Measurements from ENCODE around the gene KCNJ6. TPM values are rescaled to one million over a fixed set of nuclear protein-coding genes. Genes with fewer than 3 reads are reported as not detected.

Gene KCNJ6
- total RNA-seq, 1 experiment from 2014 or later: 0.05 TPM

DNA sequence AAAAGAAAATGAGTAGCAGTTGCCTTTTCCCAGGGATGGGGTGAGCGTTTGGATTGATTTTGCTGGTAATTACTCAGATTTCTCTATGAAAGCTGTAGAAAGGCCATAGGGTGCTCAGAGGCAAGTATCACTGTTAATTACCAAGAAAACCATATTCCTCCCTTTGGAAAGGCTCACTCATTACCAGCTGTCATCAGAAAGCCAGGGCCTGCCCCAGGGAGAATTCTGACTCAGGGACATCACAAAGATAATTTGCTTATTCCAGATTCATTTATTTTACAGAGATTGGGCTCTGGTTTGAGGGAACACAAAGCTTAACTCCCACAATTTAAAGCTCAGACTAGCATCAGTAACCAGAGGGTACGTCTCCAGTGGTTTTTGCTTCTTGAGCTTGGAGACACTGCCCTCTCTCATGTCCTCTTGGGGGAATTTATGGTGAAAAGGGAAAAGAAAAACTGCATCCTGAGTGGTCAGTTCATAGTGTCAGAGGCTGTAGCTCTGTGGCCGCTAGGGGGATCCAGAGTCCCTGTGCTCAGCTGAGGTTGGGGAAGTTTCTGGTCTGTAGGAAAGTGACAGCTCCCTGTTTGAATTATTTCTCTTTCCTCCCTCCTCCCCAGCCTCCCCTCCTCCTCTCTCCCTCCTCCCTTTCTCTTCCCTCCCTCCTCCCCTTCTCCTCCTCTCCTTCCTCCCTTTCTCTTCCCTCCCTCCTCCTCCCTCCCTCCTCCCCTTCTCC is 204.3 kb downstream of the KCNJ6 start:
- peak; percentile 68 for DNase-seq
- intact Hi-C loops (cut with micrococcal nuclease; ENCODE audit: unreplicated experiment): loop anchor here (5.0 kb wide), 3 partner anchors 45 to 645 kb away; no protein-coding TSS in a partner anchor
- Mint-ChIP-seq H3K27me3 (ENCODE audit: unreplicated experiment) (peaks cover 21% of the 10 kb centered on the region), H3K4me3 (ENCODE audit: low read depth, unreplicated experiment) (no peak overlapping the region), H3K4me1 (ENCODE audit: low read depth, unreplicated experiment) (no peaks in the 10 kb centered on the region), H3K9me3 (ENCODE audit: low read depth, unreplicated experiment) (no peaks in the 10 kb centered on the region), H3K36me3 (ENCODE audit: insufficient read depth, unreplicated experiment) (no peaks in the 10 kb centered on the region), H3K27ac (ENCODE audit: unreplicated experiment) (no peak overlapping the region)
- CTCF ChIA-PET: interaction anchor here (0.6 to 1.2 kb wide), 10 partner anchors 16 to 1829 kb away, joined by 3 to 11 read pairs (median 3); no protein-coding TSS in a partner anchor
- peak; percentile 71 for TF ChIP-seq CTCF (IDR thresholded peaks at IDR 0.05; ENCODE audit: unreplicated experiment)
- BruUV-seq (replicated peaks): no TSS peak

DNA sequence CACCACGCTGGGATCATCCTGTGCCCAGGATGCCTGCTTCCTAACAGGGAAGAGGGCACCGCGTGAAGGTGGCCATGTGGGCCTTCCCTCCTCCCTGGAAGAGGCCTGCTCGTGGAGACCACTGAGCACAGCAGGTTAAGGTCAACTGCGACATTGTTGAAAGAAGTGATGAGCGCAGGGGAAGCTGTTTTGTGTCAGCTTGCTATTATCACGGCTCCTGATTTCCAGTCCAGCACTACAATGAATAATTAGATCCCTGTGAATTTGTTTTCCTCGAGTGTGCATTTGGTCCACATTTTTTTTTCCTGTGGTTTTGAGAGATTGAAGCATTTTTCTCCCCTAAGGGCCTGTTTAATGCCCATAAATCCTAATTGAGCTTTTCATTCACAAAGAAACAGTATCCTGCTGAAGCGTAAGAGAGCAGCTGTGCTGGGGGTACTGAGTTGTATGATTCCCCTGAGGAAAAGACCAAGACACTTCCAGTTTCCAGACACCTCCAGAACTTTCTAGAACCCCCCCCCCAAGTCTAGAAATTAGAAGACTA is 204.9 kb downstream of the KCNJ6 start:
- intact Hi-C loops (cut with micrococcal nuclease; ENCODE audit: unreplicated experiment): loop anchor here (5.0 kb wide), 3 partner anchors 46 to 646 kb away; no protein-coding TSS in a partner anchor
- CTCF ChIA-PET: no interaction called here
- no peak for TF ChIP-seq CTCF (IDR thresholded peaks at IDR 0.05; ENCODE audit: unreplicated experiment)
- BruUV-seq (replicated peaks): no TSS peak
- DNase-seq: no peak
- peaks cover 15% of the 10 kb centered on the region for H3K27me3 Mint-ChIP-seq (ENCODE audit: unreplicated experiment)
- H3K4me3 Mint-ChIP-seq (ENCODE audit: low read depth, unreplicated experiment): no peak overlapping the region
- H3K36me3 Mint-ChIP-seq (ENCODE audit: insufficient read depth, unreplicated experiment): no peaks in the 10 kb centered on the region
- H3K9me3 Mint-ChIP-seq (ENCODE audit: low read depth, unreplicated experiment): no peaks in the 10 kb centered on the region
- H3K4me1 Mint-ChIP-seq (ENCODE audit: low read depth, unreplicated experiment): no peaks in the 10 kb centered on the region
- H3K27ac Mint-ChIP-seq (ENCODE audit: unreplicated experiment): no peak overlapping the region

DNA sequence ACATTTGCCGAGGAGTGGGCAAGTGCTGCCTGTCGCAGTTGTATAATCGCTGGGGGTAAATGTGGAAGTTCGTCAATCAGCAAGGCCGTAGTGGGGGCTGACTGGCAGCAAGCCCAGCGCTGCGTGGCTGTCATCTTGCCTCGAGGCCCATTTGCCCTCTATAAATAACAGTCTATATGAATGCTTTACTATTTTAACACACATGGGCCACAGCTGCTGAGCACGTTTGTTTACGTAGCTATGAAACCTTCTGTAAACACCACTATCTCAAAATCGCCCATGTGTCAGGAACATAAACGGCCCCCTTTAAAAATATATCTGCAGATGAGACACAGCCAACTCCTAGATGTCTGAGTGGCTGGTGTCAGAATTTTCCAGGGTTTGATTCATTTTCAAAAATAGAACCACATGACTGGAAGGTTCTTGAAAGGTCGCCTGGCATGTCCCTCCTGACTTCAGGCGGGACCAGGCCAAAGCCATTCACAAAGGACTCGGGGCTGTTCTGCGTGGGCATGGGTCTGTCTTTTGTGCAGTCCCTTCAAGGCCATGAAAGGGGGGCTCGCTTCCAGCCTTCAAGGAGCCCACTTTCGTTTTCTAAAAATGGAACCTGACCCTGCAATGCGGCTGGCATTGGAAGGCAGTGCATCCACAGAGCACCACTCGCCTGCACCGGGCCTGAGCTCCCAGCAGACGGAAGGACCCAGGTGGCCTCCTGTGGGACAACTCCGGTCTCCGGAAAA is 205.5 kb downstream of the KCNJ6 start:
- no peak overlapping the region for H3K27ac Mint-ChIP-seq (ENCODE audit: unreplicated experiment)
- no TSS peak for BruUV-seq (replicated peaks)

More for the DNA sequence above, 205.5 kb downstream of the KCNJ6 start:
- H3K4me1 Mint-ChIP-seq (ENCODE audit: low read depth, unreplicated experiment): no peaks in the 10 kb centered on the region
- CTCF ChIA-PET: interaction anchor here (0.6 to 1.0 kb wide), 3 partner anchors 40 to 248 kb away, joined by 3 to 4 read pairs (median 3); no protein-coding TSS in a partner anchor
- H3K4me3 Mint-ChIP-seq (ENCODE audit: low read depth, unreplicated experiment): no peak overlapping the region
- H3K9me3 Mint-ChIP-seq (ENCODE audit: low read depth, unreplicated experiment): no peaks in the 10 kb centered on the region
- TF ChIP-seq CTCF (IDR thresholded peaks at IDR 0.05; ENCODE audit: unreplicated experiment): no peak
- no peaks in the 10 kb centered on the region for H3K36me3 Mint-ChIP-seq (ENCODE audit: insufficient read depth, unreplicated experiment)
- intact Hi-C loops (cut with micrococcal nuclease; ENCODE audit: unreplicated experiment): loop anchor here (5.0 kb wide), 3 partner anchors 47 to 647 kb away; no protein-coding TSS in a partner anchor
- H3K27me3 Mint-ChIP-seq (ENCODE audit: unreplicated experiment): peaks cover 10% of the 10 kb centered on the region
- no peak for DNase-seq
